Measurements from ENCODE around the gene DNAH11.

DNA sequence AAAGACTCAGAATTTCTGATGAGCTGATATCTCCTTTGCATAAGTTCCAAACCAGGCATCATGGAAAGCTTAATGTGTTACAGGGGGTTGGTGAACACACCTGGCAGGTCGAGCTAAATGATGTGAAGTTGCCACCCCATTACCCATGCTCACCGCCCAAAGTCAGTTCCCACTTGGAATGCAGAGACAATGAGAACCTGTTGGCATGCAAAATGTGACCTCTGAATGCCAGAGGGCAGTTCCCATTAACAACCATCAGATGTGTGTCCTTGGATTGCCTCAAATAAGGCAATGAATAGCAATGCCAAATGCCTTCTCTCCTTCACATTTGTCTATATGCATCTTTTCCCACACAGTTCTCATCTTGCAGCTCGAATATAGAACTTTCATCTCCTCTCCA is 212.1 kb downstream of the DNAH11 start:
- TF ChIP-seq CTCF (IDR thresholded peaks at IDR 0.05) = no peak
- no peak for TF ChIP-seq POLR2A (IDR thresholded peaks at IDR 0.05)
- no peak for TF ChIP-seq EP300 (IDR thresholded peaks at IDR 0.05)

All from tibial nerve (tissue), 4 donors.